B cell (primary cell): ENCODE measurements around the gene SPDYE1. TPM values are rescaled to one million over a fixed set of nuclear protein-coding genes. Genes with fewer than 3 reads are reported as not detected.

ENCODE experiments used
- ATAC-seq: fragments of 200-7000 bp; cut with Tn5 transposase; one replicate; pipeline ENCODE4 v1.10.0; 2021; ENCODE audit warnings: low read depth, mild to moderate bottlenecking, moderate number of reproducible peaks, moderate library complexity
- CTCF ChIA-PET: fragments of 350-600 bp; sonication (Branson Sonifier 250); formaldehyde crosslinking; loops from one replicate; lab custom pipeline; 2021; ENCODE audit warnings: antibody characterized with exemption, inconsistent platforms; lab: Charles Lee
- POLR2A ChIA-PET: fragments of 350-600 bp; sonication (Branson Sonifier 250); formaldehyde crosslinking; loops from one replicate; lab custom pipeline; 2021; ENCODE audit warnings: antibody characterized with exemption; lab: Charles Lee
- DNase-seq: peaks from one replicate; pipeline ENCODE4 v3.0.0; 2013
- H2AFZ ChIP-seq: 2 replicates; pipeline ENCODE4 v1.6.1; 2012; ENCODE audit warnings: mild to moderate bottlenecking, low read depth, low read length; ENCODE audit not compliant: insufficient read depth, poor library complexity, severe bottlenecking
- H3K27ac ChIP-seq, 2 donors: 1 replicate in 1 of 2; 2 replicates in 1 of 2; pipeline ENCODE4 v1.5.1; 2012 to 2013; ENCODE audit warnings: low read length in 2 of 2, mild to moderate bottlenecking in 2 of 2, moderate library complexity in 1 of 2
- H3K27me3 ChIP-seq, 4 experiments: fragments of 200-600 bp in 1 of 4; sonication (generic) in 1 of 4; replicated peaks in 1 of 4; 1 replicate in 2 of 4; 2 replicates in 2 of 4; pipeline versions ENCODE4 v1.6.1 to v1.7.0; 2013 to 2016; ENCODE audit warnings: low read length in 3 of 4, mild to moderate bottlenecking in 2 of 4, mixed read lengths in 1 of 4, moderate library complexity in 1 of 4; ENCODE audit not compliant: insufficient read depth in 4 of 4, control insufficient read depth in 3 of 4; ENCODE audit errors: control extremely low read depth in 1 of 4
- H3K36me3 ChIP-seq, 2 experiments: replicated peaks in 1 of 2; 1 replicate in 1 of 2; 2 replicates in 1 of 2; pipeline versions ENCODE4 v1.6.1 to v1.7.1; 2013; ENCODE audit warnings: low read length in 1 of 2; ENCODE audit not compliant: insufficient read depth in 2 of 2, control insufficient read depth in 1 of 2; ENCODE audit errors: control extremely low read depth in 1 of 2, extremely low read depth in 1 of 2
- H3K4me1 ChIP-seq, 2 donors: fragments of 200-600 bp in 1 of 2; sonication (generic) in 1 of 2; 1 replicate in 1 of 2; 2 replicates in 1 of 2; pipeline versions ENCODE4 v1.5.1 to v1.6.1; 2013 to 2017; ENCODE audit warnings: low read length in 2 of 2; ENCODE audit not compliant: control insufficient read depth in 2 of 2, insufficient read depth in 2 of 2
- H3K4me2 ChIP-seq: replicated peaks from 2 replicates; pipeline ENCODE3; 2012; ENCODE audit warnings: mild to moderate bottlenecking, low read depth, low read length; ENCODE audit not compliant: poor library complexity, severe bottlenecking
- H3K4me3 ChIP-seq, 5 experiments: fragments of 200-600 bp in 1 of 5; sonication (generic) in 1 of 5; 1 replicate in 3 of 5; 2 replicates in 2 of 5; pipeline versions ENCODE4 v1.5.1 to v1.7.0; 2011 to 2016; ENCODE audit warnings: low read length in 4 of 5, mild to moderate bottlenecking in 4 of 5, low read depth in 2 of 5, control low read depth in 1 of 5, moderate library complexity in 1 of 5; ENCODE audit not compliant: insufficient read depth in 1 of 5; ENCODE audit errors: control extremely low read depth in 1 of 5, extremely low read depth in 1 of 5
- H3K79me2 ChIP-seq: fragments of 200-600 bp; sonication (generic); one replicate; pipeline ENCODE4 v1.6.0; 2016; ENCODE audit warnings: low read length; ENCODE audit not compliant: control insufficient read depth, insufficient read depth
- H3K9ac ChIP-seq: fragments of 200-600 bp; sonication (generic); 2 replicates; pipeline ENCODE4 v1.6.1; 2017; ENCODE audit warnings: mild to moderate bottlenecking, low read length, moderate library complexity
- H3K9me3 ChIP-seq, 3 donors: one replicate each; pipeline versions ENCODE4 v1.6.1 to v1.7.1; 2013; ENCODE audit warnings: low read length in 2 of 3; ENCODE audit not compliant: control insufficient read depth in 2 of 3, insufficient read depth in 1 of 3; ENCODE audit errors: control extremely low read depth in 1 of 3
- H4K20me1 ChIP-seq: 2 replicates; pipeline ENCODE4 v1.6.0; 2012; ENCODE audit warnings: mild to moderate bottlenecking, low read length; ENCODE audit not compliant: insufficient read depth, control insufficient read depth, poor library complexity, severe bottlenecking
- H3K27ac Mint-ChIP-seq: one replicate; pipeline ENCODE4 v1.8.0; 2021; ENCODE audit warnings: mixed read lengths
- H3K27me3 Mint-ChIP-seq: one replicate; pipeline ENCODE4 v1.8.0; 2021; ENCODE audit warnings: mixed read lengths
- H3K4me1 Mint-ChIP-seq: one replicate; pipeline ENCODE4 v1.8.0; 2021; ENCODE audit warnings: mixed read lengths
- H3K4me3 Mint-ChIP-seq: one replicate; pipeline ENCODE4 v1.8.0; 2021; ENCODE audit warnings: mixed read lengths
- H3K9me3 Mint-ChIP-seq: one replicate; pipeline ENCODE4 v1.8.0; 2022; ENCODE audit warnings: mixed read lengths; ENCODE audit not compliant: insufficient read depth
- EZH2 ChIP-seq: IDR thresholded peaks from 2 replicates; pipeline ENCODE4 v1.6.1; 2012; ENCODE audit warnings: borderline replicate concordance, low read depth, mild to moderate bottlenecking, moderate library complexity, low read length; ENCODE audit not compliant: insufficient read depth, poor library complexity, severe bottlenecking
- WGBS: methylation state at CpG from one replicate; pipeline ENCODE4 v1.1.5; 2013; ENCODE audit warnings: missing lambda C conversion rate; ENCODE audit not compliant: insufficient coverage; 5-methylcytosine and 5-hydroxymethylcytosine counted together
- intact Hi-C: fragments of 100-400 bp; cut with micrococcal nuclease; formaldehyde crosslinking; loops from one replicate; pipeline ENCODE4 v1.10.0; 2022
- polyA plus RNA-seq: library from polyadenylated mRNA; depleted of rRNA; stranded (reverse); fragments of >200 nt; gene quantifications from 2 replicates; pipeline ENCODE4 v1.2.3, GENCODE V29; 2012
- total RNA-seq, 2 donors: library from RNA; stranded (reverse); fragments of 120-200 nt in 1 of 2; gene quantifications; 1 replicate in 1 of 2; 2 replicates in 1 of 2; pipeline versions ENCODE4 v1.2.3 to v1.2.4, GENCODE V29; 2013 to 2022
- TF ChIP-seq, protein P1 (sequence below): fragments of 200-600 bp; IDR thresholded peaks from one replicate; pipeline ENCODE4 v1.8.0; 2022; ENCODE audit warnings: antibody characterized with exemption, mild to moderate bottlenecking

SPDYE1 gene
- total and polyA plus RNA-seq, 2 donors (not counting 1 experiment from before 2014, with no cell fraction given) = 0.10 TPM; not detected in 1

DNA sequence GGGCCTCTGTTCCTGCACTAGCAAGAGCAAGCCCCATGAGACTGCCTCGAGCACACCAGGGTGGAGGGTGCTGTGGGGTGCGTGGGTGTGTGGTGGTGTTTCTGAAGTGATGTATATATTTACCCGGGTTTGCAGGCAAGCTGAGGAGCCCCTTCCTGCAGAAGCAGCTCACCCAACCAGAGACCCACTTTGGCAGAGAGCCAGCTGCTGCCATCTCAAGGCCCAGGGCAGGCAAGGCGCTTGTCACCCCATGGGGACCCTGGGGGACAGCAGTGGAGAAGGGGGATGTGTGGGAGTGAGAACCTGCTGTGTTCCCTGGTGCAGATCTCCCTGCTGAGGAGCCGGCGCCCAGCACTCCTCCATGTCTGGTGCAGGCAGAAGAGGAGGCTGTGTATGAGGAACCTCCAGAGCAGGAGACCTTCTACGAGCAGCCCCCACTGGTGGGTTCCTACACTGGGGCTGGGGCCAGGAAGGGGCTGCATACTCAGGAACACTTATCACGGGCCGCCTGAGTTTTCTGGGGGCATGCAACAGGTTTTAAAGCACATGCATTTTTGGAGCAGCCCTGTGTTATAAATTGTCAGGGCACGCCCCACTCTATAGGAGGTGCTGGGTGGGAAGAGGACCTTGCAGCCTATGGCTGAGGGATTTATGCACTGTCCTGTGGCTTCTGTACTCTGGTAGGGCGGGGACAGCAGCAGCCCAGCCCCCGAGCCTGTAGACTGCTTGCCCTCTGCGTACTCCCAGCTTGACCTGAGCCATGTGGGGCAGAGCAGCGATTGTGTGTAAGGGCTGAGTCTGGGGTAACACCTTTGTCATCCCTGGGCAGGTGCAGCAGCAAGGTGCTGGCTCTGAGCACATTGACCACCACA lies 61.8 kb downstream of the SPDYE1 start:
- 27% methylated on average over 12 of the region's 14 CpGs for WGBS
- ChIA-PET CTCF (interaction anchor here (1.0 to 3.0 kb wide), 7 partner anchors 9 to 40 kb away, joined by 3 to 17 read pairs (median 5); partner anchors contain the start of gene DBNL), POLR2A (interaction anchor here (0.9 to 1.8 kb wide), 6 partner anchors 8 to 22 kb away, joined by 4 to 18 read pairs (median 7); partner anchors contain the start of gene DBNL)
- Histone ChIP-seq H3K27ac (peak overlapping the region; percentile 93 to 99), H3K4me2 (peak overlapping the region; percentile 64), H3K9ac (peak overlapping the region; percentile 31), H3K4me1 (peaks cover 73 to 93% of the 10 kb centered on the region in 2 donors), H3K79me2 (peaks cover 61% of the 10 kb centered on the region), H3K27me3 (no peaks in the 10 kb centered on the region), H3K9me3 (peaks cover 0 to 4% (median 0%) of the 10 kb centered on the region in 3 donors), H4K20me1 (peaks cover 11% of the 10 kb centered on the region), H3K36me3 (peaks cover 0 to 81% of the 10 kb centered on the region in 2 experiments), H3K4me3 (peak overlapping the region in 3 of 5 experiments; percentile 7 to 15 (median 12)), H2AFZ (no peak overlapping the region)
- Mint-ChIP-seq H3K27ac (peak overlapping the region; percentile 100), H3K4me1 (peaks cover 75% of the 10 kb centered on the region), H3K9me3 (no peaks in the 10 kb centered on the region), H3K4me3 (peak overlapping the region; percentile 88), H3K27me3 (no peaks in the 10 kb centered on the region)
- DNase-seq = peak; percentile 83
- ATAC-seq = peak; percentile 89
- intact Hi-C loops = loop anchor here (1.0 kb wide), 4 partner anchors 13 to 38 kb away; partner anchors contain the start of gene POLM
- TF ChIP-seq EZH2 = no peak
- TF ChIP-seq, protein P1, sequence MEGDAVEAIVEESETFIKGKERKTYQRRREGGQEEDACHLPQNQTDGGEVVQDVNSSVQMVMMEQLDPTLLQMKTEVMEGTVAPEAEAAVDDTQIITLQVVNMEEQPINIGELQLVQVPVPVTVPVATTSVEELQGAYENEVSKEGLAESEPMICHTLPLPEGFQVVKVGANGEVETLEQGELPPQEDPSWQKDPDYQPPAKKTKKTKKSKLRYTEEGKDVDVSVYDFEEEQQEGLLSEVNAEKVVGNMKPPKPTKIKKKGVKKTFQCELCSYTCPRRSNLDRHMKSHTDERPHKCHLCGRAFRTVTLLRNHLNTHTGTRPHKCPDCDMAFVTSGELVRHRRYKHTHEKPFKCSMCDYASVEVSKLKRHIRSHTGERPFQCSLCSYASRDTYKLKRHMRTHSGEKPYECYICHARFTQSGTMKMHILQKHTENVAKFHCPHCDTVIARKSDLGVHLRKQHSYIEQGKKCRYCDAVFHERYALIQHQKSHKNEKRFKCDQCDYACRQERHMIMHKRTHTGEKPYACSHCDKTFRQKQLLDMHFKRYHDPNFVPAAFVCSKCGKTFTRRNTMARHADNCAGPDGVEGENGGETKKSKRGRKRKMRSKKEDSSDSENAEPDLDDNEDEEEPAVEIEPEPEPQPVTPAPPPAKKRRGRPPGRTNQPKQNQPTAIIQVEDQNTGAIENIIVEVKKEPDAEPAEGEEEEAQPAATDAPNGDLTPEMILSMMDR = no peak

Other genes with a start within 250 kb of the SPDYE1 start
- gene BLVRA, start 239.2 kb upstream of the SPDYE1 start, total RNA-seq = 6.9 and 7.2 TPM in 2 replicates
- 3.2 and 5.4 TPM in 2 replicates for gene BLVRA, start 239.2 kb upstream of the SPDYE1 start, polyA plus RNA-seq
- gene MRPS24, start 128.4 kb upstream of the SPDYE1 start, total RNA-seq = 44.3 and 54.1 TPM in 2 replicates
- gene MRPS24, start 128.4 kb upstream of the SPDYE1 start, polyA plus RNA-seq = 81.6 and 102 TPM in 2 replicates
- 25.1 and 31.3 TPM in 2 replicates for gene URGCP, start 91.3 kb upstream of the SPDYE1 start, total RNA-seq
- gene URGCP, start 91.3 kb upstream of the SPDYE1 start, polyA plus RNA-seq = 12.5 and 16.5 TPM in 2 replicates
- 9.4 and 11.4 TPM in 2 replicates for gene UBE2D4, start 71.5 kb upstream of the SPDYE1 start, total RNA-seq
- gene UBE2D4, start 71.5 kb upstream of the SPDYE1 start, polyA plus RNA-seq = 4.7 and 5.8 TPM in 2 replicates
- gene DBNL, start 46.8 kb downstream of the SPDYE1 start, total RNA-seq = 311 and 335 TPM in 2 replicates
- gene DBNL, start 46.8 kb downstream of the SPDYE1 start, polyA plus RNA-seq = 274 and 386 TPM in 2 replicates
- 2.9 and 3.2 TPM in 2 replicates for gene PGAM2, start 67.7 kb downstream of the SPDYE1 start, total RNA-seq
- gene PGAM2, start 67.7 kb downstream of the SPDYE1 start, polyA plus RNA-seq = 0.69 and 1.4 TPM in 2 replicates
- 92.6 and 93.2 TPM in 2 replicates for gene POLM, start 84.6 kb downstream of the SPDYE1 start, total RNA-seq
- gene POLM, start 84.6 kb downstream of the SPDYE1 start, polyA plus RNA-seq = 89.2 and 97.2 TPM in 2 replicates
- 36.7 and 41.0 TPM in 2 replicates for gene AEBP1, start 106.4 kb downstream of the SPDYE1 start, total RNA-seq
- gene AEBP1, start 106.4 kb downstream of the SPDYE1 start, polyA plus RNA-seq = 20.2 and 36.1 TPM in 2 replicates
- gene POLD2, start 125.7 kb downstream of the SPDYE1 start, total RNA-seq = 86.7 and 91.0 TPM in 2 replicates
- 73.6 and 86.5 TPM in 2 replicates for gene POLD2, start 125.7 kb downstream of the SPDYE1 start, polyA plus RNA-seq
- not detected in 2 replicates for gene MYL7, start 143.4 kb downstream of the SPDYE1 start, total RNA-seq
- not detected in 2 replicates for gene MYL7, start 143.4 kb downstream of the SPDYE1 start, polyA plus RNA-seq
- 0.22 and 0.87 TPM in 2 replicates for gene GCK, start 191.5 kb downstream of the SPDYE1 start, total RNA-seq
- 0.24 and 0.62 TPM in 2 replicates for gene GCK, start 191.5 kb downstream of the SPDYE1 start, polyA plus RNA-seq
- gene YKT6, start 203.1 kb downstream of the SPDYE1 start, total RNA-seq = 62.3 and 73.4 TPM in 2 replicates
- 36.5 and 42.1 TPM in 2 replicates for gene YKT6, start 203.1 kb downstream of the SPDYE1 start, polyA plus RNA-seq